ENCODE results near the gene LDLRAP1. TPM values are rescaled to one million over a fixed set of nuclear protein-coding genes. Genes with fewer than 3 reads are reported as not detected.

The LDLRAP1 gene
- total and polyA plus RNA-seq, 7 donors: 5.6 to 12.9 (median 10.5) TPM

DNA sequence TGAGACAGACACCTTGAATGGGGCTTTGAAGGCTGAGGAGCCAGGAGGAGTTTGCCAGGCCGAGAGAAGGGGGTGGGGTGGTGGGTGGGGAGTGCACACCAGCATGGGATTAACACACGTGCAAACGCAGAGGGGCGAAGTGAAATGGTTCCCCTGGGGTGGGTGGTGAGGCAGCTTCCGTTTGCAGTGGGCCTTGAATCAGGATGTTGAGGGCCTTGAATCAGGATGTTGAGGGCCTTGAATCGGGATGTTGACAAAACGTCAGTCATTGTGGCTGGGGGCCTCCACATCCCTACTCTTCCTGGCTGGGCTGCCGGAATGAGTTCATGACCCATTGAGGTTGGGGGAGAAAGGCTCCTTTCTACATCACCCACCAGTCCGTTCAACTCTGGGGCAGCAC is 16.6 kb downstream of the LDLRAP1 start:
- intact Hi-C loops (cut with DNase I): no loop called here
- 64 to 76% (median 66%) methylated on average over 9 of the region's 9 CpGs for WGBS, 3 donors
- Histone ChIP-seq H3K27ac (no peak overlapping the region), H3K9me3 (no peaks in the 10 kb centered on the region), H3K27me3 (ENCODE audit: insufficient read depth in 3 of 3, low read length in 2 of 3) (no peaks in the 10 kb centered on the region), H3K4me3 (no peak overlapping the region), H3K4me1 (peaks cover 35% of the 10 kb centered on the region), H3K36me3 (ENCODE audit: insufficient read depth in 1 of 2, low read depth in 1 of 2) (peaks cover 0 to 74% of the 10 kb centered on the region in 2 donors)
- ATAC-seq (no peak), DNase-seq (peak in 1 of 2 donors; percentile 29)
- TF ChIP-seq, protein P1, sequence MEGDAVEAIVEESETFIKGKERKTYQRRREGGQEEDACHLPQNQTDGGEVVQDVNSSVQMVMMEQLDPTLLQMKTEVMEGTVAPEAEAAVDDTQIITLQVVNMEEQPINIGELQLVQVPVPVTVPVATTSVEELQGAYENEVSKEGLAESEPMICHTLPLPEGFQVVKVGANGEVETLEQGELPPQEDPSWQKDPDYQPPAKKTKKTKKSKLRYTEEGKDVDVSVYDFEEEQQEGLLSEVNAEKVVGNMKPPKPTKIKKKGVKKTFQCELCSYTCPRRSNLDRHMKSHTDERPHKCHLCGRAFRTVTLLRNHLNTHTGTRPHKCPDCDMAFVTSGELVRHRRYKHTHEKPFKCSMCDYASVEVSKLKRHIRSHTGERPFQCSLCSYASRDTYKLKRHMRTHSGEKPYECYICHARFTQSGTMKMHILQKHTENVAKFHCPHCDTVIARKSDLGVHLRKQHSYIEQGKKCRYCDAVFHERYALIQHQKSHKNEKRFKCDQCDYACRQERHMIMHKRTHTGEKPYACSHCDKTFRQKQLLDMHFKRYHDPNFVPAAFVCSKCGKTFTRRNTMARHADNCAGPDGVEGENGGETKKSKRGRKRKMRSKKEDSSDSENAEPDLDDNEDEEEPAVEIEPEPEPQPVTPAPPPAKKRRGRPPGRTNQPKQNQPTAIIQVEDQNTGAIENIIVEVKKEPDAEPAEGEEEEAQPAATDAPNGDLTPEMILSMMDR (IDR thresholded peaks at IDR 0.05): no peak

DNA sequence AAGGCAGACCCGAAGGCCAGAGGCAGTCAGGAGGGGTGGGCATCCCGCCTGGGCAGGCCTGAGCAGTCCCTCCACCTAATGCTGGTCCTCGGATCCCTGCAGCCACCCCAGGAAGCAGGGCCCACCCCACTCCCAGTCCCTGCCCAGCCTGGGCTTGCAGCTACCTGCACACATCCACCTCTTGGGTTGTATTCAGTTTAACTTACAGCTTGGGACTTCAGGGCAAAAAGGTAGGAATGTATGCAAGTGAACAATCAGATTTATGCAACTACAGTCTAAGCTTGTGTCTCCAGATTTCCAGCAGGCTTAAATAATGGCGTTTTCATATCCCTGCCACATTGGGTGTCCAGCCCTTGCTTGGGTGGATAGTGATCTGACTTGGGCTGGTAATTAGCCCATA is 17.4 kb downstream of the LDLRAP1 start:
- H3K27me3 ChIP-seq (ENCODE audit: insufficient read depth in 3 of 3, low read length in 2 of 3): no peaks in the 10 kb centered on the region
- H3K4me3 ChIP-seq: no peak overlapping the region
- 83 to 86% (median 84%) methylated on average over 4 of the region's 4 CpGs for WGBS, 3 donors
- no peak overlapping the region for H3K27ac ChIP-seq
- H3K4me1 ChIP-seq: peaks cover 38% of the 10 kb centered on the region
- H3K36me3 ChIP-seq (ENCODE audit: insufficient read depth in 1 of 2, low read depth in 1 of 2): peaks cover 0 to 70% of the 10 kb centered on the region in 2 donors
- intact Hi-C loops (cut with DNase I): no loop called here
- TF ChIP-seq, protein P1 (IDR thresholded peaks at IDR 0.05): no peak
- no peak for ATAC-seq
- peak in 1 of 2 donors; percentile 36 for DNase-seq
- no peaks in the 10 kb centered on the region for H3K9me3 ChIP-seq

DNA sequence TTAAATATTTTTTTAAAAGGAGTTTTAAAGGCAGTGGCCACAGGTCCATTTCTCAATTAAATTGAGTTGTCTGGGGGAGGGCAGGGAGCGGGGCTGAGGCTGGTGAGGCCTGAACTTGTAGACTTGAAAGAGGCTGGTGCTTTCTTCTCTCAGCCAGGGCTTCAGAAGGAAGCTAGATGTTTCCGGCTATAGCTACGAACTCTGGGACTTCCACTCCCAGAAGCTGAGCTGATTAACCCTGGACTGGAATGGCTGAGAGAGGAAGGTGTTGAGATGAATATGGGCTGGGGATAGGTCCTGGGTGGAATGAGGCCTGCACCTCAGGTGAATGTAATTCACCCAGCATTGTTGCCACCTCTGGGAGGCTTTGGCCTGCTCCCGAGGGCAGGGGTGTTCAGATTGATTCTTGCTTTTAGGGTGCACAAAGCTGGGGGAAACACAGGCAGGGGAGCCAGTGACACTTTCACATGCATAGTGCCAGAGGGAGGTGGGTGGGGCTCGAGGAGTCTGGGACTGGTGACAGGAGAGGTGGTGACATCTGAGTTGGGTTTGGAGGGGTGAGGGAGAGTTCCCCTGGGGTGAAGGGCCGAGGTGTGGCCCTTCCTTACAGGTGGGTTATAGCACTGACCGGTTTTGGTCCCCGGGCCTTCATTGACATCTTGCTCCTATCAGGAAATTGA is 18.2 kb downstream of the LDLRAP1 start:
- ATAC-seq (no peak), DNase-seq (peak in 1 of 2 donors; percentile 25)
- no peaks in the 10 kb centered on the region for H3K27me3 ChIP-seq (ENCODE audit: insufficient read depth in 3 of 3, low read length in 2 of 3)
- peaks cover 0 to 68% of the 10 kb centered on the region in 2 donors for H3K36me3 ChIP-seq (ENCODE audit: insufficient read depth in 1 of 2, low read depth in 1 of 2)
- TF ChIP-seq, protein P1 (IDR thresholded peaks at IDR 0.05): no peak
- peak overlapping the region; percentile 41 for H3K27ac ChIP-seq
- peaks cover 44% of the 10 kb centered on the region for H3K4me1 ChIP-seq
- WGBS, 3 donors: 63 to 69% (median 69%) methylated on average over 8 of the region's 8 CpGs
- no peaks in the 10 kb centered on the region for H3K9me3 ChIP-seq
- intact Hi-C loops (cut with DNase I): no loop called here
- no peak overlapping the region for H3K4me3 ChIP-seq

DNA sequence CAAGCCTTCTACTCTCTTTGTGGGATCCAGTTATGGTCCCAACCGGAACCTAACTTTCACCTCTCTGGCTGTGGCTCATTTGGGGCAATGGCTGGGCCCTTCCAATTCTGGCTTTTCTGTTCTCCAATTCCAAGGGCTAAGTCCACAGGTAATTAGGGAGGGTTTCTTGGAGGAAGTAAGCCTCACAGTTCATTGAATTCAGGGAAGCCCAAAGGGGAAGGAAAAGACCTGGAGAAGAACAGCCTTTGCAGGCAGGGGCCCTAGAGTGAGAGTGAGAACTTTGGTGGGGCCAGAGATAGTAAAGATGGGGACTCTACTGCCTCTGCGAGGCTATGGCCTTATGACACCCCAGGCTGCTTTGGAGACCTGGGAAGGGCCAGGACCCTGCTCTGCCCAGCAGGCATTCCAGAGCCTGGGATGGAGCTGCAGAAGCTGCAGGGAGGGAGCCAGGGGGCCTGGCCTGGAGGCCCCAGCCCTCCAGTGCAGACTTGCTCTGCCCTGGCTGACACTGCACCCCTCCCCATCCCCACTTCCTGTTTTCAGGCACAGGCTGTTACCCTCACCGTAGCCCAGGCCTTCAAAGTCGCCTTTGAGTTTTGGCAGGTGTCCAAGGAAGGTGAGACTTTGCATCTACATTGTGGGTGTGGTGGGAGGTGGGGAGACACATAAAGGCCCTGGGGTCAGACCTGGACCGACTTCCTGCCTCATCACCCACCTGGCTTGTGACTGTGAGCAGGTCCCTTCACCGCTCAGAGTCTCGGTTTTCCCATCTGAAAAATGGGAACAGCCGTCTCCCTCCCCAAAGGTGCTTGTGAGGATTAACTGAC is 18.9 kb downstream of the LDLRAP1 start:
- H3K9me3 ChIP-seq: no peaks in the 10 kb centered on the region
- H3K36me3 ChIP-seq (ENCODE audit: insufficient read depth in 1 of 2, low read depth in 1 of 2): peaks cover 0 to 67% of the 10 kb centered on the region in 2 donors
- ATAC-seq: no peak
- no peaks in the 10 kb centered on the region for H3K27me3 ChIP-seq (ENCODE audit: insufficient read depth in 3 of 3, low read length in 2 of 3)
- WGBS, 3 donors: 66 to 78% (median 71%) methylated on average over 7 to 8 of the region's 8 CpGs
- no peak overlapping the region for H3K4me3 ChIP-seq
- H3K4me1 ChIP-seq: peaks cover 51% of the 10 kb centered on the region
- DNase-seq: peak in 1 of 2 donors; percentile 40
- TF ChIP-seq, protein P1 (IDR thresholded peaks at IDR 0.05): no peak
- intact Hi-C loops (cut with DNase I): no loop called here
- peak overlapping the region; percentile 41 for H3K27ac ChIP-seq
